Neuronal stem cell (in vitro differentiated cells): ENCODE results near the gene NMT1.
"Not testable (repeated sequence)": the region's sequence is repeated elsewhere in the genome, so short reads cannot be mapped to it uniquely, and the experiment has no call there.

Experiments used
- DNase-seq: peaks from one replicate; pipeline ENCODE4 v3.0.0-alpha.2; 2013; ENCODE audit warnings: low spot score
- H2AFZ ChIP-seq: one replicate; pipeline ENCODE4 v1.6.1; 2013; ENCODE audit warnings: mild to moderate bottlenecking, low read length, inconsistent platforms
- H2AK5ac ChIP-seq: 2 replicates; pipeline ENCODE4 v1.6.1; 2013; ENCODE audit warnings: low read depth, mild to moderate bottlenecking, inconsistent platforms, low read length, moderate library complexity, mixed read lengths
- H2BK120ac ChIP-seq: 2 replicates; pipeline ENCODE4 v1.6.1; 2013; ENCODE audit warnings: low read depth, mild to moderate bottlenecking, inconsistent platforms, low read length, moderate library complexity, mixed read lengths
- H2BK12ac ChIP-seq: one replicate; pipeline ENCODE4 v1.6.1; 2013; ENCODE audit warnings: low read length, inconsistent platforms
- H2BK15ac ChIP-seq: 2 replicates; pipeline ENCODE4 v1.6.1; 2013; ENCODE audit warnings: mild to moderate bottlenecking, low read length, inconsistent platforms, mixed read lengths
- H2BK5ac ChIP-seq: one replicate; pipeline ENCODE4 v1.6.1; 2013; ENCODE audit warnings: inconsistent platforms, mild to moderate bottlenecking, low read length, moderate library complexity
- H3K14ac ChIP-seq: one replicate; pipeline ENCODE4 v1.6.1; 2013; ENCODE audit warnings: low read length, inconsistent platforms
- H3K18ac ChIP-seq: 2 replicates; pipeline ENCODE4 v1.6.1; 2013; ENCODE audit warnings: low read length, inconsistent platforms
- H3K23ac ChIP-seq: 2 replicates; pipeline ENCODE4 v1.6.1; 2013; ENCODE audit warnings: low read depth, mild to moderate bottlenecking, mixed read lengths, low read length, inconsistent platforms; ENCODE audit not compliant: poor library complexity
- H3K27ac ChIP-seq: replicated peaks from 3 replicates; pipeline ENCODE4 v1.5.1; 2013; ENCODE audit warnings: low read length, inconsistent platforms
- H3K27me3 ChIP-seq, 3 experiments: 2 replicates each; pipeline ENCODE4 v1.6.1; 2013; ENCODE audit warnings: low read length in 3 of 3, mild to moderate bottlenecking in 2 of 3, inconsistent platforms in 1 of 3, low read depth in 1 of 3, mixed read lengths in 1 of 3, moderate library complexity in 1 of 3; ENCODE audit not compliant: control insufficient read depth in 3 of 3, insufficient read depth in 3 of 3
- H3K36me3 ChIP-seq, 2 donors: replicated peaks in 1 of 2; 2 replicates each; pipeline ENCODE4 v1.6.1; 2013; ENCODE audit warnings: low read length in 2 of 2; ENCODE audit not compliant: control insufficient read depth in 2 of 2, insufficient read depth in 2 of 2
- H3K4ac ChIP-seq: 2 replicates; pipeline ENCODE4 v1.6.1; 2013; ENCODE audit warnings: inconsistent platforms, mild to moderate bottlenecking, low read length, moderate library complexity
- H3K4me1 ChIP-seq, 2 donors: 1 replicate in 1 of 2; 2 replicates in 1 of 2; pipeline ENCODE4 v1.6.1; 2013; ENCODE audit warnings: low read length in 2 of 2, low read depth in 1 of 2; ENCODE audit not compliant: control insufficient read depth in 2 of 2, insufficient read depth in 1 of 2
- H3K4me2 ChIP-seq: one replicate; pipeline ENCODE4 v1.6.1; 2013; ENCODE audit warnings: mild to moderate bottlenecking, low read length, inconsistent platforms; ENCODE audit not compliant: insufficient read depth, poor library complexity, severe bottlenecking
- H3K4me3 ChIP-seq, 2 donors: 2 replicates each; pipeline ENCODE4 v1.5.1; 2013; ENCODE audit warnings: low read length in 2 of 2, mild to moderate bottlenecking in 2 of 2, inconsistent platforms in 1 of 2, moderate library complexity in 1 of 2
- H3K79me1 ChIP-seq: one replicate; pipeline ENCODE4 v1.6.1; 2013; ENCODE audit warnings: low read depth, mild to moderate bottlenecking, inconsistent platforms, low read length, moderate library complexity
- H3K9ac ChIP-seq: one replicate; pipeline ENCODE4 v1.6.1; 2013; ENCODE audit warnings: mild to moderate bottlenecking, low read depth, low read length, inconsistent platforms; ENCODE audit not compliant: poor library complexity
- H3K9me3 ChIP-seq, 2 donors: replicated peaks in 1 of 2; 2 replicates each; pipeline versions ENCODE3 to v1.6.1; 2013; ENCODE audit warnings: low read length in 2 of 2, mild to moderate bottlenecking in 2 of 2, inconsistent platforms in 1 of 2, low read depth in 1 of 2, mixed read lengths in 1 of 2, moderate library complexity in 1 of 2; ENCODE audit not compliant: control insufficient read depth in 2 of 2, insufficient read depth in 1 of 2
- H4K8ac ChIP-seq: one replicate; pipeline ENCODE4 v1.6.1; 2013; ENCODE audit warnings: low read depth, mild to moderate bottlenecking, inconsistent platforms, low read length, moderate library complexity
- H4K91ac ChIP-seq: one replicate; pipeline ENCODE4 v1.6.1; 2013; ENCODE audit warnings: low read length, low read depth, mild to moderate bottlenecking, inconsistent platforms; ENCODE audit not compliant: poor library complexity
- WGBS, 2 donors: extraction: QIAGEN DNeasy Blood & Tissue Kit; methylation state at CpG; one replicate each; pipeline ENCODE4 v1.1.7; 2013; ENCODE audit warnings: missing lambda C conversion rate in 2 of 2, mixed read lengths in 1 of 2; ENCODE audit not compliant: insufficient read length in 2 of 2, insufficient replicate concordance in 1 of 2; ENCODE audit errors: extremely low coverage in 2 of 2; 5-methylcytosine and 5-hydroxymethylcytosine counted together

Gene NMT1

DNA sequence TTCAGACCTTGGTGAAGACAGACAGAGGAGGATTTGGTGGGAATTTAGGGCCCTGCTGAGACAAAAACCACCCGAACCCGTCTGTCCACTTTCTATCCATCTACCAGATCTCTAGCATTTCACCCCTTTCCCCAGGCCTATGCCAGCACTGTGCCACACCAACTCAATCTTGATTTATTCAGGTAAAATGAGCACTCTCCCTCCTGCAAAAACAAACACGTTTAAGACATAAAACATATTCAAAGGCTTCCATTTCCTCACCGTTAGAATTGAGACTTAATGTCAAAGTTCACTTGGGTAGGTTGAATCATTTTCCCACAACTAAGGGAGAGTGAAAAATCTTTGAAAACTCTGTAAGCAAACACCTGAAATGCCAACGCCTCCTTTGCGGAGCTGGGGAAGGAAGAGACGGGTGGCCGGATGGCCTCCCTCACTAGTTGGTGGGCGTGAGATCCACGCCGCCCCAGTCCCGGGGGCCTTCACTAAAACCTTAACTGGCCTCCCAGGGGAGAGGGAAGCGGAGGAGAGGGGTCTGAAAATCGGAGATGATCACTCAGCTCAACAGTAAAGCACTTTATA lies 10.5 kb upstream of the NMT1 start:
- Histone ChIP-seq H2BK120ac (no peak overlapping the region), H3K4me1 (peaks cover 4 to 10% of the 10 kb centered on the region in 2 donors), H3K14ac (no peak overlapping the region), H3K27ac (peak overlapping the region; percentile 74), H3K79me1 (peaks cover 1% of the 10 kb centered on the region), H3K36me3 (peaks cover 2 to 23% of the 10 kb centered on the region in 2 donors), H2BK12ac (no peak overlapping the region), H2AFZ (peak overlapping the region; percentile 80), H3K23ac (no peak overlapping the region), H2AK5ac (no peak overlapping the region), H2BK5ac (no peak overlapping the region), H3K27me3 (no peaks in the 10 kb centered on the region), H4K8ac (no peak overlapping the region), H3K9ac (peak overlapping the region; percentile 79), H3K9me3 (peaks cover 0 to 2% of the 10 kb centered on the region in 2 donors), H2BK15ac (no peak overlapping the region), H3K4me2 (peak overlapping the region; percentile 68), H3K4ac (no peak overlapping the region), H3K4me3 (peak overlapping the region; percentile 68 to 85), H4K91ac (no peak overlapping the region), H3K18ac (peak overlapping the region; percentile 20)
- DNase-seq, result no peak
- no CpG with 5 or more reads among the region's 14 CpGs for WGBS, 2 donors

DNA sequence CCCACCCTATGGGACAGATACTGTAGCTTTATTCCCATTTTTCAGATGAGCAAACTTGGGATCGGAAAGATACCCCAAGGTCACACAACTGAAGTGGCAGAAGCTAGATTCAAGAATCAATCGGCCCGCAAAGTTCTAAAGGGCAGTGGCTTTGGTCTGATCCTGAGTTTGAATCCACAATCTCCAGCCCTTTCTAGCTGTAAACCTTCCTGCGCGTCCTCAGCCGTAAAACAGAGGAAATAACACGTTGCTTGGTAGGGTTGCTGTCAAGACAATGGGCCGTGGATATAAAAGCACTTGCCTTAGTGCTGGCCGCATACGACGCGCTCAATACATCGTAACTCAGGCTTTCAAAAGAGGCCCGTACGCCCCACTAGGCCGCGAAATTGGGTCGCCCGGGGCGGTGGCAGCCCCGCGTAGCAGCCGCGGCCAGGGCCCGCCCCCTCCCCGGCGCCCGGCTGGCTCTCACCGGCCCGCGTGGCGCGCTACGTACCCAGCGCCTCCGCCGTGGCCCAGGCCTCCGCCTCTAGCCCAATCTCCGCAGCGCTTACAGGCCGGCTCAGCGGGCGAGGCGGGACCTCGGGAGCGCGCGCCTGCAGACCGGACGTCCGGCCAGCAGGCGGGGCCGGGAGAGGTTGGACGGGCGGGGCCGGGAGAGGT lies 9.9 kb upstream of the NMT1 start, which contains the start of gene DCAKD:
TSS of gene DCAKD (minus strand) at position 573 of the 660 bp plus-strand sequence. CDS start 16,747 bp downstream, outside the sequence.
- H4K91ac ChIP-seq, result no peak within 1 kb of the TSS
- H3K27ac ChIP-seq, result peak within 1 kb of the TSS; percentile 74
- peaks cover 2 to 19% of the 10 kb centered on the region in 2 donors for H3K36me3 ChIP-seq
- no peak within 1 kb of the TSS for H3K23ac ChIP-seq
- peak; percentile 95 for DNase-seq
- peak within 1 kb of the TSS; percentile 87 for H2AFZ ChIP-seq
- H2BK120ac ChIP-seq, result no peak within 1 kb of the TSS
- peaks cover 0 to 2% of the 10 kb centered on the region in 2 donors for H3K9me3 ChIP-seq
- H3K4me2 ChIP-seq, result peak within 1 kb of the TSS; percentile 68
- H3K79me1 ChIP-seq, result peaks cover 1% of the 10 kb centered on the region
- H2BK12ac ChIP-seq, result no peak within 1 kb of the TSS
- H3K4ac ChIP-seq, result no peak within 1 kb of the TSS
- peaks cover 4 to 10% of the 10 kb centered on the region in 2 donors for H3K4me1 ChIP-seq
- no peak within 1 kb of the TSS for H2AK5ac ChIP-seq
- no peaks in the 10 kb centered on the region for H3K27me3 ChIP-seq
- no CpG with 5 or more reads among the region's 56 CpGs for WGBS, 2 donors
- no peak within 1 kb of the TSS for H2BK15ac ChIP-seq
- H3K9ac ChIP-seq, result peak within 1 kb of the TSS; percentile 79
- H3K4me3 ChIP-seq, result peak within 1 kb of the TSS; percentile 68 to 85
- H3K14ac ChIP-seq, result no peak within 1 kb of the TSS
- H4K8ac ChIP-seq, result no peak within 1 kb of the TSS
- H3K18ac ChIP-seq, result peak within 1 kb of the TSS; percentile 82
- H2BK5ac ChIP-seq, result peak within 1 kb of the TSS; percentile 71

DNA sequence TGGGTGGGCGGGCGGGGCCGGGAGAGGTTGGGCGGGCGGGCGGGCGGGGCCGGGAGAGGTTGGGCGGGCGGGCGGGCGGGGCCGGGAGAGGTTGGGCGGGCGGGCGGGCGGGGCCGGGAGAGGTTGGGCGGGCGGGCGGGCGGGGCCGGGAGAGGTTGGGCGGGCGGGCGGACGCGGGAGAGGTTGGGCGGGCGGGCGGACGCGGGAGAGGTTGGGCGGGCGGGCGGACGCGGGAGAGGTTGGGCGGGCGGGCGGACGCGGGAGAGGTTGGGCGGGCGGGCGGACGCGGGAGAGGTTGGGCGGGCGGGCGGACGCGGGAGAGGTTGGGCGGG lies 9.4 kb upstream of the NMT1 start:
- no CpG with 5 or more reads among the region's 54 CpGs for WGBS, 2 donors

DNA sequence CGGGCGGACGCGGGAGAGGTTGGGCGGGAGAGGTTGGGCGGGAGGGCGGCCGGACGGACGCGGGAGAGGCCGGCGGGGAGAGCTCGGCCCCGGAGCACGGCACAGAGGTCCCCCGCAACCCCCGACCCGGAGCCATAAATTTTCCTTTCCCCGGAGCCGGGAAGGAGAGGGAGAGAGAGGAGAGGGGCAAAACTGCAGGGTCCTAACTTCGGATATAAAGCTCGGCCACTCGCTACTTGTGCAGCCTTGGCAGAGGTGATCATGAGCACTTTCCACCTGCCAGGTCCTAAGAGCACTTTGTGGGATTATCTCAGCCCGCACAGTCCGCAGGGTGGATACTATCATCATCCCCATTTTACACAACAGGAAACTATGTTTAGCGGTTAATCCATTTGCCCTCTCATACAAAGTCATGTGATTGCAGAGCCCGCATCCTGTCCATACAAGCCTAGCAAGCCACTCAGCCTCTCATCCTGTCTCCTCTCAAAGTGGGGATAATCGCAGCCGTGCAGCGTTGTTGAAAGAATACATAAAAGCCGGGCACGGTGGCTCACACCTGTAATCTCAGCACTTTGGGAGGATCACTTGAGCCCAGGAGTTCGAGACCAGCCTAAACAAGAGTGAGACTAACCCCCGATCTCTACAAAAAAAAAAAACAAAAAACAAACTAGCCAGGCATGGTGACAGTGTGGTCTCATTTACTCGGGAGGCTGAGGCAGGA lies 8.9 kb upstream of the NMT1 start:
- H3K9ac ChIP-seq, result peak overlapping the region; percentile 10
- H3K9me3 ChIP-seq, result peaks cover 0 to 2% of the 10 kb centered on the region in 2 donors
- H3K27ac ChIP-seq, result peak overlapping the region; percentile 47
- WGBS, 2 donors, result no CpG with 5 or more reads among the region's 36 CpGs
- peak overlapping the region; percentile 35 for H3K4me2 ChIP-seq
- H2AK5ac ChIP-seq, result no peak overlapping the region
- no peak overlapping the region for H2BK12ac ChIP-seq
- H3K4ac ChIP-seq, result no peak overlapping the region
- peaks cover 4 to 7% of the 10 kb centered on the region in 2 donors for H3K4me1 ChIP-seq
- no peak overlapping the region for H2BK120ac ChIP-seq
- H4K8ac ChIP-seq, result no peak overlapping the region
- H2BK5ac ChIP-seq, result peak overlapping the region; percentile 71
- H3K23ac ChIP-seq, result no peak overlapping the region
- H3K18ac ChIP-seq, result peak overlapping the region; percentile 82
- H3K4me3 ChIP-seq, result peak overlapping the region; percentile 56 to 68
- H2AFZ ChIP-seq, result peak overlapping the region; percentile 87
- H2BK15ac ChIP-seq, result no peak overlapping the region
- DNase-seq, result peak; percentile 39
- no peak overlapping the region for H3K14ac ChIP-seq
- no peaks in the 10 kb centered on the region for H3K27me3 ChIP-seq
- H4K91ac ChIP-seq, result no peak overlapping the region
- peaks cover 1% of the 10 kb centered on the region for H3K79me1 ChIP-seq
- H3K36me3 ChIP-seq, result peaks cover 2 to 13% of the 10 kb centered on the region in 2 donors

More for the DNA sequence above, 9.4 kb upstream of the NMT1 start:
- H2AK5ac ChIP-seq, H3K9ac ChIP-seq, H3K27me3 ChIP-seq, H3K23ac ChIP-seq, H3K9me3 ChIP-seq, H3K18ac ChIP-seq, H3K4me3 ChIP-seq, H3K79me1 ChIP-seq, H4K91ac ChIP-seq, H2BK15ac ChIP-seq, H2BK5ac ChIP-seq, H3K4me1 ChIP-seq, H2BK120ac ChIP-seq, H3K14ac ChIP-seq, H3K4me2 ChIP-seq, H2BK12ac ChIP-seq, H4K8ac ChIP-seq, H3K27ac ChIP-seq, DNase-seq, H3K4ac ChIP-seq, H2AFZ ChIP-seq: not testable (repeated sequence)
- peaks cover 2 to 17% of the 10 kb centered on the region in 2 donors for H3K36me3 ChIP-seq
